Left lung (tissue), 10 donors: ENCODE measurements around the gene PDCD1. TPM values are rescaled to one million over a fixed set of nuclear protein-coding genes. Genes with fewer than 3 reads are reported as not detected.

ENCODE experiments used
- ATAC-seq: fragments of 200-7000 bp; cut with Tn5 transposase; one replicate; pipeline ENCODE4 v1.9.1; 2020; ENCODE audit warnings: moderate library complexity
- DNase-seq, 4 donors: peaks; one replicate each; pipeline ENCODE4 v3.0.0-alpha.2; 2013 to 2020
- H3K27ac ChIP-seq, 2 donors: fragments of 200-600 bp; sonication (generic) in 1 of 2; one replicate each; pipeline versions ENCODE4 v1.5.0 to v1.8.0; 2020 to 2021
- H3K27me3 ChIP-seq, 2 donors: fragments of 200-600 bp; sonication (generic) in 1 of 2; one replicate each; pipeline versions ENCODE4 v1.5.0 to v1.8.0; 2020 to 2021
- H3K36me3 ChIP-seq, 2 donors: fragments of 200-600 bp; sonication (generic) in 1 of 2; one replicate each; pipeline versions ENCODE4 v1.5.0 to v1.8.0; 2020 to 2021
- H3K4me1 ChIP-seq, 2 donors: fragments of 200-600 bp; one replicate each; pipeline ENCODE4 v1.8.0; 2021
- H3K4me3 ChIP-seq, 2 donors: fragments of 200-600 bp; sonication (generic) in 1 of 2; one replicate each; pipeline versions ENCODE4 v1.5.0 to v1.8.0; 2020 to 2021; ENCODE audit warnings: mild to moderate bottlenecking in 1 of 2
- H3K9me3 ChIP-seq, 2 donors: fragments of 200-600 bp; sonication (generic) in 1 of 2; one replicate each; pipeline versions ENCODE4 v1.5.0 to v1.8.0; 2020 to 2021
- CTCF ChIP-seq, 2 donors: fragments of 200-600 bp; sonication (generic) in 1 of 2; IDR thresholded peaks; one replicate each; pipeline versions ENCODE4 v1.5.0 to v1.8.0; 2021; ENCODE audit warnings: antibody characterized with exemption in 2 of 2
- intact Hi-C, 2 donors: fragments of 100-400 bp; cut with DNase I; formaldehyde crosslinking; loops; one replicate each; pipeline versions ENCODE4 v1.11.2 to v1.14.2; 2022
- polyA plus RNA-seq, 6 donors: library from polyadenylated mRNA; unstranded; fragments of 120-200 nt; gene quantifications; one replicate each; pipeline ENCODE4 v1.2.1, GENCODE V29; 2013; ENCODE audit not compliant: insufficient read length in 6 of 6
- total RNA-seq, 2 donors: library from RNA; stranded (reverse); fragmentation: NEBNext Ultra II Directional; extraction: Animal tissue kit (Norgen Biotek cat#: 25700); gene quantifications; one replicate each; pipeline ENCODE4 v1.2.1, GENCODE V29; 2021
- donor health status: DM: no; HTN: yes; CAD: no.
- donor health status: DM: no; HTN: no; CAD: no.

The PDCD1 gene
- total and polyA plus RNA-seq, 8 donors: 0.15 to 1.1 (median 0.31) TPM

DNA sequence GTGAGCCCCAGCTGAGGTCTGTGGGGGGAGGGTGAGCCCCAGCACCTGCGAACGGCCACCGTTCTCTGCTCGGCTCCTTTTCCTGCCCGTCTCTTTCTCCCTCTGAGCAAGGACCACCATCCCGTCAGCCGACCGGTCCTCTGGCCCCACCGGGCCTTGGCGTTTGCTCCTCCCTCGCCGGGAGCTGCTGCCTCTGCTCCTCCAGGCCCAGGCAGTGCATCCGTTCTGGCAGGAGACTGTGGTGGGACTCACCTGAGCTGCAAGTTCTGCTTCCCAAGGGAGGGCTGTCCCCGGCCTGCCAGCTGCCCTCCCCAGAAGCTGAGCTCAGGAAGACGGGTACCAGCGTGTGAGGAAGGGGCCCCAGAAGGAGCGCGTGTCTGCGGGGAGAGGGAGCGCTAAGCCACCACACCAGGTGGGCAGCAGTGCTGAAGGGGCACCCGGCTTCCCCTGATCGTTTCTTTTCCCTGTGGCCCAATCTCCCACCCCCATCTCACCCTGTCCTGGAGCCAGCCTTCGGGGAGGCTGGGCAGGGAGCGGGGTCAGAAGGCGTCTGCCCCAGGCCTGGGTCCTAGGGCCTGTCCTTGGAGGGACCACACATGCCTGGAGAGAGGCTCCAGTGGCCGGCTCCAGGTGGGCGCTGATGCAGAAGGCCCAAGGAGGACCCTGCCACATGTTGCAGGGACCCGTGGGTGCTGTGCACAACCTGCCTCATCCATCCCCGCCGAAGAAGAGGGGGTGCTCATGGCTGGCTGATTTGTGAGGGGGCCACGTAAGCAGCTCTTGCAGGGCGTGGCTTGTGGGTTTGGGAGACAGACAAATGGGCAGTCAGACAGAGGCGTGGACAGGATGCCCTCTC is 8.3 kb upstream of the PDCD1 start:
- Histone ChIP-seq H3K9me3 (no peaks in the 10 kb centered on the region), H3K27ac (no peak overlapping the region), H3K36me3 (no peaks in the 10 kb centered on the region), H3K4me1 (peaks cover 0 to 6% of the 10 kb centered on the region in 2 donors), H3K4me3 (no peak overlapping the region), H3K27me3 (peaks cover 8 to 85% of the 10 kb centered on the region in 2 donors)
- ATAC-seq (no peak), DNase-seq (peak in 1 of 4 donors; percentile 65)
- no peak for TF ChIP-seq CTCF (IDR thresholded peaks at IDR 0.05)
- intact Hi-C loops: no loop called here

GRCh38 chr2:241865957-241866789 is 7.5 kb upstream of the PDCD1 start:
- TF ChIP-seq CTCF (IDR thresholded peaks at IDR 0.05): no peak
- Histone ChIP-seq H3K27ac (no peak overlapping the region), H3K9me3 (no peaks in the 10 kb centered on the region), H3K4me3 (no peak overlapping the region), H3K27me3 (peaks cover 8 to 80% of the 10 kb centered on the region in 2 donors), H3K4me1 (peaks cover 0 to 6% of the 10 kb centered on the region in 2 donors), H3K36me3 (no peaks in the 10 kb centered on the region)
- intact Hi-C loops: no loop called here
- no peak for ATAC-seq
- DNase-seq: peak in 2 of 4 donors; percentile 39 to 70

GRCh38 chr2:241865416-241865956 is 6.8 kb upstream of the PDCD1 start:
- intact Hi-C loops: no loop called here
- Histone ChIP-seq H3K27ac (no peak overlapping the region), H3K4me3 (no peak overlapping the region), H3K4me1 (peaks cover 0 to 9% of the 10 kb centered on the region in 2 donors), H3K27me3 (peaks cover 8 to 74% of the 10 kb centered on the region in 2 donors), H3K36me3 (no peaks in the 10 kb centered on the region), H3K9me3 (no peaks in the 10 kb centered on the region)
- TF ChIP-seq CTCF (IDR thresholded peaks at IDR 0.05): no peak
- DNase-seq (no peak), ATAC-seq (no peak)

DNA sequence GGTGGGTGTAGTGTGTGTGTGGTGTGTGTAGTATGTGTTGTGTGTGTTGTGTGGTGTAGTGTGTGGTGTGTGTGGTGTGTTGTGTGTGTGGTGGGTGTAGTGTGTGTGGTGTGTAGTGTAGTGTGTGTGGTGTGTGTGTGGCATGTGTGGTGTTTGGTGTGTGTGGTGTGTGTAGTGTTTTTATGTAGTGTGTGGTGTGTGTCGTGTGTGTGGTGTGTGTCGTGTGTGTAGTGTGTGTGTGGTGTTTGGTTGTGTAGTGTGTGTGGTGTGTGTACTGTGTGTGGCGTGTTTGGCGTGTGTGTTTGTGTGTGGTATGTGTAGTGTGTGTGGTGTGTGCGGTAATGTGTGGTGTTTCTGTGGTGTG is 6.1 kb upstream of the PDCD1 start:
- no peak for TF ChIP-seq CTCF (IDR thresholded peaks at IDR 0.05)
- intact Hi-C loops: no loop called here
- Histone ChIP-seq H3K27ac (no peak overlapping the region), H3K36me3 (no peaks in the 10 kb centered on the region), H3K9me3 (no peaks in the 10 kb centered on the region), H3K4me3 (no peak overlapping the region), H3K4me1 (peaks cover 0 to 15% of the 10 kb centered on the region in 2 donors), H3K27me3 (peaks cover 8 to 72% of the 10 kb centered on the region in 2 donors)
- no peak for ATAC-seq
- peak in 1 of 4 donors; percentile 10 for DNase-seq
